H9 (cell line): ENCODE data around the gene MVB12A. TPM values are rescaled to one million over a fixed set of nuclear protein-coding genes. Genes with fewer than 3 reads are reported as not detected.

ENCODE experiments used
- DNase-seq: peaks from one replicate; pipeline ENCODE4 v3.0.0-alpha.2; 2017
- H2AFZ ChIP-seq: one replicate; pipeline ENCODE4 v1.6.1; 2013; ENCODE audit warnings: mild to moderate bottlenecking, low read length, control low read depth, moderate library complexity
- H2AK5ac ChIP-seq: 2 replicates; pipeline ENCODE4 v1.6.1; 2013; ENCODE audit warnings: low read length, control low read depth, mixed read lengths; ENCODE audit not compliant: insufficient read length
- H2BK120ac ChIP-seq: one replicate; pipeline ENCODE4 v1.6.1; 2013; ENCODE audit warnings: low read depth, mild to moderate bottlenecking, low read length, control low read depth, inconsistent platforms; ENCODE audit not compliant: poor library complexity, severe bottlenecking
- H2BK12ac ChIP-seq: 2 replicates; pipeline ENCODE4 v1.6.1; 2013; ENCODE audit warnings: low read length, control low read depth, mixed read lengths, low read depth; ENCODE audit not compliant: insufficient read length
- H2BK15ac ChIP-seq: 2 replicates; pipeline ENCODE4 v1.6.1; 2013; ENCODE audit warnings: low read depth, low read length, control low read depth
- H2BK20ac ChIP-seq: one replicate; pipeline ENCODE4 v1.6.1; 2013; ENCODE audit warnings: low read depth, mild to moderate bottlenecking, low read length, control low read depth, inconsistent platforms; ENCODE audit not compliant: poor library complexity, severe bottlenecking
- H2BK5ac ChIP-seq: 2 replicates; pipeline ENCODE4 v1.6.1; 2013; ENCODE audit warnings: low read length, control low read depth, mixed read lengths; ENCODE audit not compliant: insufficient read length
- H3K14ac ChIP-seq: 2 replicates; pipeline ENCODE4 v1.6.1; 2013; ENCODE audit warnings: low read length, control low read depth; ENCODE audit not compliant: insufficient read depth
- H3K18ac ChIP-seq: 2 replicates; pipeline ENCODE4 v1.6.1; 2013; ENCODE audit warnings: low read depth, mild to moderate bottlenecking, mixed read lengths, low read length, control low read depth; ENCODE audit not compliant: insufficient read length
- H3K23ac ChIP-seq: 2 replicates; pipeline ENCODE4 v1.6.1; 2013; ENCODE audit warnings: low read length, control low read depth, mixed read lengths, low read depth; ENCODE audit not compliant: insufficient read length
- H3K23me2 ChIP-seq: 2 replicates; pipeline ENCODE4 v1.6.1; 2013; ENCODE audit warnings: low read depth, mild to moderate bottlenecking, mixed read lengths, low read length, control low read depth; ENCODE audit not compliant: insufficient read length, poor library complexity, severe bottlenecking
- H3K27ac ChIP-seq: 2 replicates; pipeline ENCODE4 v1.5.1; 2013; ENCODE audit warnings: low read length, control low read depth, mixed read lengths, low read depth; ENCODE audit not compliant: insufficient read length
- H3K27me3 ChIP-seq: 2 replicates; pipeline ENCODE4 v1.6.1; 2013; ENCODE audit warnings: low read length, control low read depth, inconsistent platforms; ENCODE audit not compliant: insufficient read depth
- H3K4ac ChIP-seq: 2 replicates; pipeline ENCODE4 v1.6.1; 2013; ENCODE audit warnings: low read depth, mild to moderate bottlenecking, control low read depth, inconsistent platforms, low read length, moderate library complexity
- H3K4me1 ChIP-seq: 2 replicates; pipeline ENCODE4 v1.6.1; 2013; ENCODE audit warnings: low read length, control low read depth, inconsistent platforms; ENCODE audit not compliant: insufficient read depth
- H3K4me2 ChIP-seq: 2 replicates; pipeline ENCODE4 v1.6.1; 2013; ENCODE audit warnings: low read length, control low read depth, mixed read lengths; ENCODE audit not compliant: insufficient read length, insufficient read depth
- H3K56ac ChIP-seq: 2 replicates; pipeline ENCODE4 v1.6.1; 2013; ENCODE audit warnings: low read depth, mild to moderate bottlenecking, mixed read lengths, low read length, control low read depth; ENCODE audit not compliant: insufficient read length
- H3K79me1 ChIP-seq: 2 replicates; pipeline ENCODE4 v1.6.1; 2013; ENCODE audit warnings: low read depth, mild to moderate bottlenecking, moderate library complexity, low read length, control low read depth, inconsistent platforms; ENCODE audit not compliant: insufficient read depth, poor library complexity, severe bottlenecking
- H3K79me2 ChIP-seq: 2 replicates; pipeline ENCODE4 v1.6.1; 2013; ENCODE audit warnings: low read length, control low read depth, inconsistent platforms; ENCODE audit not compliant: insufficient read depth
- H3K9ac ChIP-seq: 2 replicates; pipeline ENCODE4 v1.6.1; 2013; ENCODE audit warnings: low read length, control low read depth, mixed read lengths; ENCODE audit not compliant: insufficient read length; ENCODE audit errors: extremely low read depth
- H3K9me3 ChIP-seq: one replicate; pipeline ENCODE4 v1.6.1; 2013; ENCODE audit warnings: low read depth, low read length, inconsistent platforms; ENCODE audit not compliant: control insufficient read depth
- H3T11ph ChIP-seq: one replicate; pipeline ENCODE4 v1.6.1; 2013; ENCODE audit warnings: mild to moderate bottlenecking, low read length, control low read depth, inconsistent platforms
- H4K20me1 ChIP-seq: one replicate; pipeline ENCODE4 v1.6.1; 2013; ENCODE audit not compliant: control insufficient read depth, insufficient read length, insufficient read depth
- H4K5ac ChIP-seq: 2 replicates; pipeline ENCODE4 v1.6.1; 2013; ENCODE audit warnings: low read depth, mild to moderate bottlenecking, mixed read lengths, low read length, control low read depth; ENCODE audit not compliant: insufficient read length
- H4K8ac ChIP-seq: replicated peaks from 2 replicates; pipeline ENCODE4 v1.6.1; 2013; ENCODE audit warnings: low read length, control low read depth, mixed read lengths, low read depth; ENCODE audit not compliant: insufficient read length
- H4K91ac ChIP-seq: 2 replicates; pipeline ENCODE4 v1.6.1; 2013; ENCODE audit warnings: low read depth, mild to moderate bottlenecking, moderate library complexity, mixed read lengths, low read length, control low read depth; ENCODE audit not compliant: insufficient read length
- H3K27ac Mint-ChIP-seq, 3 experiments: 2 replicates in 2 of 3; 3 replicates in 1 of 3; pipeline ENCODE4 v1.8.0; 2020 to 2021; ENCODE audit warnings: mixed read lengths in 3 of 3, mild to moderate bottlenecking in 1 of 3, moderate library complexity in 1 of 3
- H3K27me3 Mint-ChIP-seq: 2 replicates; pipeline ENCODE4 v1.8.0; 2021; ENCODE audit warnings: low read depth, mild to moderate bottlenecking, moderate library complexity, mixed read lengths
- H3K36me3 Mint-ChIP-seq, 3 experiments: 2 replicates in 2 of 3; 3 replicates in 1 of 3; pipeline ENCODE4 v1.8.0; 2020 to 2021; ENCODE audit warnings: low read depth in 3 of 3, mixed read lengths in 3 of 3; ENCODE audit not compliant: insufficient read depth in 1 of 3
- H3K4me1 Mint-ChIP-seq, 2 experiments: 2 replicates each; pipeline ENCODE4 v1.8.0; 2020; ENCODE audit warnings: mixed read lengths in 2 of 2
- H3K4me3 Mint-ChIP-seq, 2 experiments: 2 replicates in 1 of 2; 3 replicates in 1 of 2; pipeline ENCODE4 v1.8.0; 2020 to 2021; ENCODE audit warnings: mild to moderate bottlenecking in 2 of 2, mixed read lengths in 2 of 2, moderate library complexity in 1 of 2
- H3K9me3 Mint-ChIP-seq, 2 experiments: 2 replicates in 1 of 2; 3 replicates in 1 of 2; pipeline ENCODE4 v1.8.0; 2020; ENCODE audit warnings: mild to moderate bottlenecking in 2 of 2, mixed read lengths in 2 of 2, moderate library complexity in 1 of 2
- WGBS: extraction: QIAGEN DNeasy Blood & Tissue Kit; methylation state at CpG from one replicate; pipeline ENCODE4 v1.1.7; 2013; ENCODE audit warnings: missing lambda C conversion rate, low lambda C conversion rate, mixed read lengths; ENCODE audit not compliant: insufficient read length; ENCODE audit errors: extremely low coverage; 5-methylcytosine and 5-hydroxymethylcytosine counted together
- total RNA-seq: library from RNA; stranded (reverse); gene quantifications from 2 replicates; pipeline ENCODE4 v1.2.1, GENCODE V29; 2021
- TF ChIP-seq, protein P1 (sequence below): fragments of 200-600 bp; sonication (generic); conservative IDR thresholded peaks from 3 replicates; pipeline ENCODE4 v1.8.0; 2021; ENCODE audit warnings: antibody characterized with exemption, mild to moderate bottlenecking

Gene MVB12A
- total RNA-seq, 1 experiment from 2014 or later = 50.4 TPM

DNA sequence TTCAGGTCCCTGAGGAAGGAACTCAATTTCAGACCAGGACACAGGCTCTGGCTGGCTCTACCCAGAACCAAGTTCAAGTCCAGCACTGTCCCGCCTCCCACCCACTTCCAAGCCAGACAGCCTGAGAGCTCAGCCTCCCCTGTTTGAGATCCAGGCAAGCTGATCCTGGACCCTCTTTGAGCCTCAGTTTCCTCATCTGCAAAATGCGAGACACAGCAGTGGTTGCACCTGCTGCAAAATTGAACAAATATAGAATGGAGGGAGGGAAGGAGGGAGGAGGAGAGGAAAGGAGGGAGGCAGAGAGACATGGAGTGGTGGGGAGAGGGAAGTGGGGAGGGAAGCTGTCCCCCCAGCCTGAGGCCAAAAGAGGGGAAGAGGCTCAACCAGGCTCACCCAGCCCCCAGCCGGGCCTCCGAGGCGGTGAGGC lies 27.9 kb downstream of the MVB12A start:
- Mint-ChIP-seq H3K27ac (no peak overlapping the region), H3K4me1 (peaks cover 2 to 5% of the 10 kb centered on the region in 2 experiments; a peak in 1 of 4 replicates), H3K9me3 (no peaks in the 10 kb centered on the region), H3K27me3 (peaks cover 30% of the 10 kb centered on the region), H3K36me3 (no peaks in the 10 kb centered on the region), H3K4me3 (peak overlapping the region; percentile 54 to 79)
- no peak for DNase-seq
- Histone ChIP-seq H4K91ac (no peak overlapping the region), H3K27me3 (peaks cover 3% of the 10 kb centered on the region; the same call in 1 of the 2 replicates), H3K79me1 (no peaks in the 10 kb centered on the region), H3K14ac (no peak overlapping the region), H3K18ac (no peak overlapping the region), H2AK5ac (no peak overlapping the region), H3K23ac (no peak overlapping the region), H2BK12ac (no peak overlapping the region), H4K5ac (no peak overlapping the region), H3K23me2 (no peaks in the 10 kb centered on the region), H3K27ac (no peak overlapping the region), H3K4ac (no peak overlapping the region), H3K9ac (no peak overlapping the region), H3T11ph (no peak overlapping the region), H3K79me2 (no peaks in the 10 kb centered on the region), H3K4me1 (no peaks in the 10 kb centered on the region), H3K56ac (no peak overlapping the region), H2BK20ac (no peak overlapping the region), H4K20me1 (no peaks in the 10 kb centered on the region), H2AFZ (no peak overlapping the region), H4K8ac (no peak overlapping the region), H3K9me3 (no peaks in the 10 kb centered on the region), H2BK120ac (no peak overlapping the region), H2BK5ac (no peak overlapping the region), H3K4me2 (peak overlapping the region; percentile 32), H2BK15ac (no peak overlapping the region)
- WGBS = no CpG with 5 or more reads among the region's 5 CpGs
- TF ChIP-seq, protein P1, sequence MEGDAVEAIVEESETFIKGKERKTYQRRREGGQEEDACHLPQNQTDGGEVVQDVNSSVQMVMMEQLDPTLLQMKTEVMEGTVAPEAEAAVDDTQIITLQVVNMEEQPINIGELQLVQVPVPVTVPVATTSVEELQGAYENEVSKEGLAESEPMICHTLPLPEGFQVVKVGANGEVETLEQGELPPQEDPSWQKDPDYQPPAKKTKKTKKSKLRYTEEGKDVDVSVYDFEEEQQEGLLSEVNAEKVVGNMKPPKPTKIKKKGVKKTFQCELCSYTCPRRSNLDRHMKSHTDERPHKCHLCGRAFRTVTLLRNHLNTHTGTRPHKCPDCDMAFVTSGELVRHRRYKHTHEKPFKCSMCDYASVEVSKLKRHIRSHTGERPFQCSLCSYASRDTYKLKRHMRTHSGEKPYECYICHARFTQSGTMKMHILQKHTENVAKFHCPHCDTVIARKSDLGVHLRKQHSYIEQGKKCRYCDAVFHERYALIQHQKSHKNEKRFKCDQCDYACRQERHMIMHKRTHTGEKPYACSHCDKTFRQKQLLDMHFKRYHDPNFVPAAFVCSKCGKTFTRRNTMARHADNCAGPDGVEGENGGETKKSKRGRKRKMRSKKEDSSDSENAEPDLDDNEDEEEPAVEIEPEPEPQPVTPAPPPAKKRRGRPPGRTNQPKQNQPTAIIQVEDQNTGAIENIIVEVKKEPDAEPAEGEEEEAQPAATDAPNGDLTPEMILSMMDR = no peak
